ENCODE results near the gene GMPPA. TPM values are rescaled to one million over a fixed set of nuclear protein-coding genes. Genes with fewer than 3 reads are reported as not detected.

The GMPPA gene
- total and polyA plus RNA-seq, 9 of the 15 experiments (the other 6 are each of a cell fraction or from before 2014, with no cell fraction given), result 7.0 to 101 (median 66.7) TPM

GRCh38 chr2:219525533-219526232, 27.0 kb downstream of the GMPPA start (continued):
- peak; percentile 70 for TF ChIP-seq ZNF592 (IDR thresholded peaks at IDR 0.05)
- TF ChIP-seq SMARCC2 (IDR thresholded peaks at IDR 0.05; ENCODE audit: low read depth), result peak; percentile 61; the same call in 1 of the 2 replicates
- TF ChIP-seq RCOR1 (IDR thresholded peaks at IDR 0.05; ENCODE audit: borderline replicate concordance in 1 of 2, low read depth in 2 of 2, low read length in 2 of 2), result peak; percentile 69 to 96; a peak in 3 of 4 replicates
- peak; percentile 79; the same call in 1 of the 2 replicates for TF ChIP-seq GATAD2A (IDR thresholded peaks at IDR 0.05)
- peak; percentile 81 for TF ChIP-seq MTA1 (IDR thresholded peaks at IDR 0.05; ENCODE audit: borderline replicate concordance)
- peak; percentile 58; the same call in 1 of the 2 replicates for TF ChIP-seq ZKSCAN8 (CRISPR knock-in tag; IDR thresholded peaks at IDR 0.05)
- TF ChIP-seq ZNF121 (CRISPR knock-in tag; conservative IDR thresholded peaks at IDR 0.05), result no peak
- TF ChIP-seq HES1 (IDR thresholded peaks at IDR 0.05; ENCODE audit: low read depth), result peak; percentile 77
- TF ChIP-seq CTBP1 (IDR thresholded peaks at IDR 0.05; ENCODE audit: borderline replicate concordance), result peak; percentile 98
- TF ChIP-seq RAD21 (CRISPR knock-in tag; conservative IDR thresholded peaks at IDR 0.05 in 1 of 2, IDR thresholded peaks at IDR 0.05 in 1 of 2), result peak in 1 of 2 experiments; percentile 31; a peak in 2 of 4 replicates
- no peak for TF ChIP-seq IRF2 (CRISPR knock-in tag; IDR thresholded peaks at IDR 0.05)
- peak; percentile 58 for TF ChIP-seq NEUROD1 (IDR thresholded peaks at IDR 0.05; ENCODE audit: borderline replicate concordance, low read depth, low read length, partially characterized antibody)
- peak; percentile 81 for TF ChIP-seq ZNF395 (CRISPR knock-in tag; IDR thresholded peaks at IDR 0.05)
- TF ChIP-seq FOXM1 (IDR thresholded peaks at IDR 0.05; ENCODE audit: low read depth), result peak; percentile 72
- no peak for TF ChIP-seq FOXM1 (CRISPR knock-in tag; IDR thresholded peaks at IDR 0.05; ENCODE audit: low read depth)
- TF ChIP-seq PML (IDR thresholded peaks at IDR 0.05; ENCODE audit: low read length), result peak; percentile 80
- peak in 1 of 2 experiments; percentile 41; a peak in 2 of 4 replicates for TF ChIP-seq TRIM24 (IDR thresholded peaks at IDR 0.05)
- peak; percentile 94 for TF ChIP-seq TEAD4 (IDR thresholded peaks at IDR 0.05; ENCODE audit: low read length)
- no peak for TF ChIP-seq TEAD4 (CRISPR knock-in tag; IDR thresholded peaks at IDR 0.05; ENCODE audit: borderline replicate concordance)
- TF ChIP-seq TAL1 (IDR thresholded peaks at IDR 0.05), result peak; percentile 89
- peak; percentile 89 for TF ChIP-seq KLF16 (IDR thresholded peaks at IDR 0.05)
- peak in 1 of 2 experiments; percentile 46; a peak in 1 of 3 replicates for TF ChIP-seq CBX3 (IDR thresholded peaks at IDR 0.05; ENCODE audit: borderline replicate concordance in 1 of 2, low read length in 2 of 2)
- TF ChIP-seq ZBED1 (IDR thresholded peaks at IDR 0.05), result no peak
- peak; percentile 86 for TF ChIP-seq SOX6 (IDR thresholded peaks at IDR 0.05)

All from K562 (cell line).